ENCODE results near the gene SOX10. TPM values are rescaled to one million over a fixed set of nuclear protein-coding genes. Genes with fewer than 3 reads are reported as not detected.

Gene SOX10
- total RNA-seq, 1 donor from 2014 or later: 23.0 TPM

- Histone ChIP-seq H3K4me1 (no peaks in the 10 kb centered on the region), H3K4me3 (no peak overlapping the region), H3K27me3 (no peaks in the 10 kb centered on the region), H3K36me3 (peaks cover 13% of the 10 kb centered on the region in 2 donors), H3K27ac (no peak overlapping the region), H3K9me3 (no peaks in the 10 kb centered on the region)
- no peak for DNase-seq (ENCODE audit: low spot score in 2 of 2)
- TF ChIP-seq, protein P1, sequence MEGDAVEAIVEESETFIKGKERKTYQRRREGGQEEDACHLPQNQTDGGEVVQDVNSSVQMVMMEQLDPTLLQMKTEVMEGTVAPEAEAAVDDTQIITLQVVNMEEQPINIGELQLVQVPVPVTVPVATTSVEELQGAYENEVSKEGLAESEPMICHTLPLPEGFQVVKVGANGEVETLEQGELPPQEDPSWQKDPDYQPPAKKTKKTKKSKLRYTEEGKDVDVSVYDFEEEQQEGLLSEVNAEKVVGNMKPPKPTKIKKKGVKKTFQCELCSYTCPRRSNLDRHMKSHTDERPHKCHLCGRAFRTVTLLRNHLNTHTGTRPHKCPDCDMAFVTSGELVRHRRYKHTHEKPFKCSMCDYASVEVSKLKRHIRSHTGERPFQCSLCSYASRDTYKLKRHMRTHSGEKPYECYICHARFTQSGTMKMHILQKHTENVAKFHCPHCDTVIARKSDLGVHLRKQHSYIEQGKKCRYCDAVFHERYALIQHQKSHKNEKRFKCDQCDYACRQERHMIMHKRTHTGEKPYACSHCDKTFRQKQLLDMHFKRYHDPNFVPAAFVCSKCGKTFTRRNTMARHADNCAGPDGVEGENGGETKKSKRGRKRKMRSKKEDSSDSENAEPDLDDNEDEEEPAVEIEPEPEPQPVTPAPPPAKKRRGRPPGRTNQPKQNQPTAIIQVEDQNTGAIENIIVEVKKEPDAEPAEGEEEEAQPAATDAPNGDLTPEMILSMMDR (IDR thresholded peaks at IDR 0.05): no peak
- intact Hi-C loops (cut with DNase I): no loop called here
Measured at GRCh38 chr22:37972527-37972926, 11.8 kb downstream of the SOX10 start.

GRCh38 chr22:37971475-37972434 lies 12.6 kb downstream of the SOX10 start:
- Histone ChIP-seq H3K27me3 (no peaks in the 10 kb centered on the region), H3K9me3 (no peaks in the 10 kb centered on the region), H3K4me3 (no peak overlapping the region), H3K27ac (no peak overlapping the region), H3K4me1 (no peaks in the 10 kb centered on the region), H3K36me3 (peaks cover 19 to 21% of the 10 kb centered on the region in 2 donors)
- no peak for DNase-seq (ENCODE audit: low spot score in 2 of 2)
- TF ChIP-seq, protein P1 (IDR thresholded peaks at IDR 0.05): no peak
- intact Hi-C loops (cut with DNase I): no loop called here

- peaks cover 19 to 23% of the 10 kb centered on the region in 2 donors for H3K36me3 ChIP-seq
- TF ChIP-seq, protein P1 (IDR thresholded peaks at IDR 0.05): no peak
- H3K4me1 ChIP-seq: no peaks in the 10 kb centered on the region
- intact Hi-C loops (cut with DNase I): no loop called here
- no peak overlapping the region for H3K27ac ChIP-seq
- H3K27me3 ChIP-seq: no peaks in the 10 kb centered on the region
- no peaks in the 10 kb centered on the region for H3K9me3 ChIP-seq
- DNase-seq (ENCODE audit: low spot score in 2 of 2): no peak
- H3K4me3 ChIP-seq: no peak overlapping the region
Measured at GRCh38 chr22:37970864-37971263, 13.5 kb downstream of the SOX10 start.

DNA sequence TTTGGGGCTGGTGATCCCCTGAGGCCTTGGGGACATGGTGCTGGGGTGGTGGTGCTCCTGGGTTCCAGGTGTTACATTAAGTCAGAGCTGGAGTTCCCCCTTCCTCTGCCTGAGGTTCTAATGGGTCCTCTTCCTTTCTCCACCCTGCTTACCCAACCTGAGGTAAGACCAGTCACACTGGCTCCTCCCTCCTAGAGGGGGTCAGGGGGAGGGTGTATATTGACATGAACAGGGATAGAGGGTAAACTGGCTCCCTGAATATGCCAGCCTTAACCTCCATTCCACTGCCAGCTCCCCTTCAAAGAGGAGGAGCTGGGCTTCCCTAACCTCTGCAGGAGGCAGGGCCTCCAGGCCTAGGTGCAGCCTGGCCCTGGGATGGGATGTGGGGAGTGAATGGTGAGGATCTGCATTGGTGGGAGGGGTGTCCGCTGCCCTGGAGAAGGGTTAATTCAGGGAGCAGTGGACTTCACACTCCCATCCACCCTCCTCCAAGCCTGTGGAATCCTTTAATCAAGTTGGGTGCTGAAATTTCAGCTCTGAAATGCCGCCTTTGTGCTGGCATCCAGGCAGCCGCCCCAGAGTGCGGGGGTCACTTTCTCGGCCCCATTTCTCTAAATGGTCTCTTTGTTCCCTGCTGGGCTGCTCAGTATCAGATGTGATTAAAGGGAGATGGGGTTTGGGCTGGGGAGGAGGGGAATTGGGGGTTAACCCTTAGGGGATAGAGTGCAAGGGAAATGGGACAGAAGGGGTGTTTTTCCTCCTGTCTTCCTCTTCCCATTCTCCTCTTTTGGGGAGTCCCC lies 15.7 kb downstream of the SOX10 start:
- Histone ChIP-seq H3K4me1 (no peaks in the 10 kb centered on the region), H3K4me3 (no peak overlapping the region), H3K27ac (no peak overlapping the region), H3K27me3 (no peaks in the 10 kb centered on the region), H3K36me3 (peaks cover 19 to 23% of the 10 kb centered on the region in 2 donors), H3K9me3 (no peaks in the 10 kb centered on the region)
- intact Hi-C loops (cut with DNase I): no loop called here
- TF ChIP-seq, protein P1 (IDR thresholded peaks at IDR 0.05): no peak
- no peak for DNase-seq (ENCODE audit: low spot score in 2 of 2)

- TF ChIP-seq, protein P1 (IDR thresholded peaks at IDR 0.05): no peak
- Histone ChIP-seq H3K4me1 (no peaks in the 10 kb centered on the region), H3K27ac (no peak overlapping the region), H3K9me3 (no peaks in the 10 kb centered on the region), H3K4me3 (no peak overlapping the region), H3K36me3 (peaks cover 27 to 30% of the 10 kb centered on the region in 2 donors), H3K27me3 (no peaks in the 10 kb centered on the region)
- no peak for DNase-seq (ENCODE audit: low spot score in 2 of 2)
- intact Hi-C loops (cut with DNase I): no loop called here
Measured at GRCh38 chr22:37967637-37968451, 16.5 kb downstream of the SOX10 start.
